RKO (cell line): ENCODE data around the gene PRPF31.
"Not testable (repeated sequence)": the region's sequence is repeated elsewhere in the genome, so short reads cannot be mapped to it uniquely, and the experiment has no call there.

Experiments
- DNase-seq: peaks from one replicate; pipeline ENCODE4 v3.0.0-alpha.2; 2016; ENCODE audit warnings: low spot score

PRPF31 gene

GRCh38 chr19:54162884-54163283 lies 47.3 kb downstream of the PRPF31 start:
- no peak for DNase-seq

GRCh38 chr19:54164369-54165068 lies 49.0 kb downstream of the PRPF31 start:
- DNase-seq, result no peak

GRCh38 chr19:54165222-54165621 lies 49.7 kb downstream of the PRPF31 start:
- DNase-seq, result no peak

- DNase-seq, result peak; percentile 87
Measured at GRCh38 chr19:54168174-54168917, 52.8 kb downstream of the PRPF31 start.

GRCh38 chr19:54169149-54169740 lies 53.7 kb downstream of the PRPF31 start:
- no peak for DNase-seq

- not testable (repeated sequence) for DNase-seq
Measured at GRCh38 chr19:54171736-54172431, 56.3 kb downstream of the PRPF31 start.

GRCh38 chr19:54172471-54173358 lies 57.2 kb downstream of the PRPF31 start, which contains the start of gene TMC4:
TSS of gene TMC4 (minus strand) at chr19:54173160. CDS start at chr19:54173117, 43 bp downstream.
- no peak for DNase-seq

GRCh38 chr19:54173359-54173699 lies 57.8 kb downstream of the PRPF31 start:
- no peak for DNase-seq

GRCh38 chr19:54173951-54174834 lies 58.6 kb downstream of the PRPF31 start:
- no peak for DNase-seq

GRCh38 chr19:54178581-54179261 lies 63.2 kb downstream of the PRPF31 start:
- no peak for DNase-seq

GRCh38 chr19:54179262-54179852 lies 63.8 kb downstream of the PRPF31 start:
- DNase-seq, result no peak

- peak; percentile 53 for DNase-seq
Measured at GRCh38 chr19:54179921-54180461, 64.4 kb downstream of the PRPF31 start.

GRCh38 chr19:54180691-54181091 lies 65.1 kb downstream of the PRPF31 start:
- DNase-seq, result no peak
